ENCODE results near the gene OCA2. TPM values are rescaled to one million over a fixed set of nuclear protein-coding genes. Genes with fewer than 3 reads are reported as not detected.

OCA2 gene
- total RNA-seq, 1 donor from 2014 or later = 0.79 TPM

- H3K27ac Mint-ChIP-seq = peak overlapping the region; percentile 64
- peaks cover 3% of the 10 kb centered on the region for H3K4me1 Mint-ChIP-seq (ENCODE audit: low read depth)
- peaks cover 66% of the 10 kb centered on the region for H3K27me3 Mint-ChIP-seq
Observed at GRCh38 chr15:28105793-28106192, 6.7 kb upstream of the OCA2 start.

GRCh38 chr15:28105224-28105791 lies 6.2 kb upstream of the OCA2 start:
- H3K9me3 Mint-ChIP-seq (ENCODE audit: low read depth) = no peaks in the 10 kb centered on the region
- peaks cover 71% of the 10 kb centered on the region for H3K27me3 Mint-ChIP-seq
- DNase-seq (ENCODE audit: low spot score, unreplicated experiment) = no peak
- peaks cover under 1% of the 10 kb centered on the region for H3K36me3 Mint-ChIP-seq (ENCODE audit: insufficient read depth)
- H3K4me1 Mint-ChIP-seq (ENCODE audit: low read depth) = peaks cover 3% of the 10 kb centered on the region
- no peak overlapping the region for H3K4me3 Mint-ChIP-seq (ENCODE audit: low read depth)
- no peak for TF ChIP-seq CTCF (IDR thresholded peaks at IDR 0.05; ENCODE audit: unreplicated experiment)
- H3K27ac Mint-ChIP-seq = no peak overlapping the region

More at GRCh38 chr15:28105793-28106192, 6.7 kb upstream of the OCA2 start:
- Mint-ChIP-seq H3K4me3 (ENCODE audit: low read depth) (peak overlapping the region; percentile 23), H3K36me3 (ENCODE audit: insufficient read depth) (peaks cover 3% of the 10 kb centered on the region), H3K9me3 (ENCODE audit: low read depth) (no peaks in the 10 kb centered on the region)
- TF ChIP-seq CTCF (IDR thresholded peaks at IDR 0.05; ENCODE audit: unreplicated experiment) = no peak
- no peak for DNase-seq (ENCODE audit: low spot score, unreplicated experiment)

GRCh38 chr15:28104326-28104725 lies 5.2 kb upstream of the OCA2 start:
- H3K4me3 Mint-ChIP-seq (ENCODE audit: low read depth) = no peak overlapping the region
- peaks cover 77% of the 10 kb centered on the region for H3K27me3 Mint-ChIP-seq
- H3K4me1 Mint-ChIP-seq (ENCODE audit: low read depth) = peaks cover 5% of the 10 kb centered on the region
- no peak overlapping the region for H3K27ac Mint-ChIP-seq
- no peaks in the 10 kb centered on the region for H3K36me3 Mint-ChIP-seq (ENCODE audit: insufficient read depth)
- DNase-seq (ENCODE audit: low spot score, unreplicated experiment) = no peak
- no peaks in the 10 kb centered on the region for H3K9me3 Mint-ChIP-seq (ENCODE audit: low read depth)
- no peak for TF ChIP-seq CTCF (IDR thresholded peaks at IDR 0.05; ENCODE audit: unreplicated experiment)

GRCh38 chr15:28103831-28104230 lies 4.7 kb upstream of the OCA2 start:
- Mint-ChIP-seq H3K27me3 (peaks cover 77% of the 10 kb centered on the region), H3K4me1 (ENCODE audit: low read depth) (peaks cover 5% of the 10 kb centered on the region), H3K9me3 (ENCODE audit: low read depth) (no peaks in the 10 kb centered on the region), H3K27ac (no peak overlapping the region), H3K4me3 (ENCODE audit: low read depth) (no peak overlapping the region), H3K36me3 (ENCODE audit: insufficient read depth) (no peaks in the 10 kb centered on the region)
- TF ChIP-seq CTCF (IDR thresholded peaks at IDR 0.05; ENCODE audit: unreplicated experiment) = no peak
- no peak for DNase-seq (ENCODE audit: low spot score, unreplicated experiment)

GRCh38 chr15:28101983-28102441 lies 2.9 kb upstream of the OCA2 start:
- no peak for DNase-seq (ENCODE audit: low spot score, unreplicated experiment)
- no peaks in the 10 kb centered on the region for H3K9me3 Mint-ChIP-seq (ENCODE audit: low read depth)
- no peak for TF ChIP-seq CTCF (IDR thresholded peaks at IDR 0.05; ENCODE audit: unreplicated experiment)
- peaks cover 5% of the 10 kb centered on the region for H3K4me1 Mint-ChIP-seq (ENCODE audit: low read depth)
- H3K27me3 Mint-ChIP-seq = peaks cover 82% of the 10 kb centered on the region
- H3K36me3 Mint-ChIP-seq (ENCODE audit: insufficient read depth) = no peaks in the 10 kb centered on the region
- H3K27ac Mint-ChIP-seq = no peak overlapping the region
- no peak overlapping the region for H3K4me3 Mint-ChIP-seq (ENCODE audit: low read depth)
